Neural cell (in vitro differentiated cells): ENCODE measurements around the gene UCK1. TPM values are rescaled to one million over a fixed set of nuclear protein-coding genes. Genes with fewer than 3 reads are reported as not detected.

ENCODE experiments used
- H2AFZ ChIP-seq: fragments of 200-600, 300-800 bp; sonication (generic), shearing (Covaris generic); 2 replicates; pipeline ENCODE4 v1.6.0; 2014; ENCODE audit warnings: low read depth, mild to moderate bottlenecking, antibody characterized with exemption, low read length, moderate library complexity
- H3F3A ChIP-seq: fragments of 200-600 bp; shearing (Covaris generic); 2 replicates; pipeline ENCODE4 v1.6.1; 2016; ENCODE audit warnings: mild to moderate bottlenecking, moderate library complexity, mixed read lengths, antibody characterized with exemption, low read length; ENCODE audit not compliant: insufficient read depth, poor library complexity, severe bottlenecking
- H3K27ac ChIP-seq: fragments of 200-600, 300-800 bp; sonication (generic), shearing (Covaris generic); 2 replicates; pipeline ENCODE4 v1.5.1; 2014; ENCODE audit warnings: mild to moderate bottlenecking, low read length, moderate library complexity
- H3K27me3 ChIP-seq: fragments of 300-800, 200-600 bp; sonication (generic), shearing (Covaris generic); 2 replicates; pipeline ENCODE4 v1.6.0; 2014; ENCODE audit warnings: mild to moderate bottlenecking, low read depth, low read length, moderate library complexity; ENCODE audit not compliant: insufficient read depth
- H3K36me3 ChIP-seq: fragments of 300-800, 200-600 bp; sonication (generic), shearing (Covaris generic); 2 replicates; pipeline ENCODE4 v1.5.1; 2014; ENCODE audit warnings: mild to moderate bottlenecking, antibody characterized with exemption, low read length, moderate library complexity; ENCODE audit not compliant: insufficient read depth
- H3K4me2 ChIP-seq: fragments of 300-800, 200-600 bp; sonication (generic), shearing (Covaris generic); 2 replicates; pipeline ENCODE4 v1.6.0; 2014; ENCODE audit warnings: mild to moderate bottlenecking, low read length
- H3K4me3 ChIP-seq: fragments of 300-800, 200-600 bp; sonication (generic), shearing (Covaris generic); 2 replicates; pipeline ENCODE4 v1.5.1; 2014; ENCODE audit warnings: mild to moderate bottlenecking, low read length, moderate library complexity
- H3K79me2 ChIP-seq: fragments of 200-600 bp; shearing (Covaris generic); replicated peaks from 2 replicates; pipeline ENCODE4 v1.6.0; 2014; ENCODE audit warnings: mild to moderate bottlenecking, low read length, moderate library complexity; ENCODE audit not compliant: insufficient read depth
- H3K9ac ChIP-seq: fragments of 300-800, 200-600 bp; sonication (generic), shearing (Covaris generic); 2 replicates; pipeline ENCODE4 v1.6.1; 2016; ENCODE audit warnings: mild to moderate bottlenecking, low read length, mixed read lengths
- H3K9me2 ChIP-seq: fragments of 200-600 bp; shearing (Covaris generic); 2 replicates; pipeline ENCODE4 v1.6.1; 2016; ENCODE audit warnings: mild to moderate bottlenecking, low read length, mixed read lengths; ENCODE audit not compliant: insufficient read depth
- H3K9me3 ChIP-seq: fragments of 200-600, 300-800 bp; sonication (generic), shearing (Covaris generic); 2 replicates; pipeline ENCODE4 v1.6.1; 2016; ENCODE audit warnings: mild to moderate bottlenecking, mixed run types, low read length, moderate library complexity, mixed read lengths
- H4K20me1 ChIP-seq: fragments of 200-600 bp; shearing (Covaris generic); 2 replicates; pipeline ENCODE4 v1.6.1; 2016; ENCODE audit warnings: mild to moderate bottlenecking, mixed run types; ENCODE audit not compliant: insufficient read depth
- CTCF ChIP-seq: fragments of 450-650 bp; IDR thresholded peaks from 2 replicates; pipeline ENCODE4 v1.5.1; 2014; ENCODE audit warnings: antibody characterized with exemption, mild to moderate bottlenecking, moderate library complexity; ENCODE audit not compliant: poor library complexity, severe bottlenecking
- EP300 ChIP-seq: fragments of 450-650 bp; conservative IDR thresholded peaks from 2 replicates; pipeline ENCODE4 v1.6.1; 2014; ENCODE audit warnings: antibody characterized with exemption, mild to moderate bottlenecking, moderate library complexity; ENCODE audit not compliant: poor library complexity, severe bottlenecking
- EZH2 ChIP-seq: fragments of 200-600, 300-800 bp; shearing (Covaris generic), sonication (generic); IDR thresholded peaks from 2 replicates; pipeline ENCODE4 v1.6.1; 2014; ENCODE audit warnings: antibody characterized with exemption, low read length, borderline replicate concordance, mild to moderate bottlenecking; ENCODE audit not compliant: insufficient read depth, poor library complexity, severe bottlenecking
- MXI1 ChIP-seq: fragments of 450-650 bp; conservative IDR thresholded peaks from 2 replicates; pipeline ENCODE4 v1.6.1; 2014; ENCODE audit warnings: antibody characterized with exemption, mild to moderate bottlenecking; ENCODE audit not compliant: poor library complexity, severe bottlenecking
- POLR2AphosphoS5 ChIP-seq: IDR thresholded peaks from 2 replicates; pipeline ENCODE4 v1.6.1; 2012
- RAD21 ChIP-seq: fragments of 450-650 bp; conservative IDR thresholded peaks from 2 replicates; pipeline ENCODE4 v1.6.1; 2014; ENCODE audit warnings: antibody characterized with exemption, mild to moderate bottlenecking, moderate library complexity
- REST ChIP-seq: IDR thresholded peaks from 2 replicates; pipeline ENCODE4 v1.6.1; 2012; ENCODE audit warnings: borderline replicate concordance
- SMC3 ChIP-seq: fragments of 450-650 bp; conservative IDR thresholded peaks from 2 replicates; pipeline ENCODE4 v1.6.1; 2014; ENCODE audit warnings: antibody characterized with exemption, mild to moderate bottlenecking, moderate library complexity; ENCODE audit not compliant: poor library complexity
- TAF1 ChIP-seq: IDR thresholded peaks from 2 replicates; pipeline ENCODE4 v1.6.1; 2012; ENCODE audit warnings: low read depth
- polyA plus RNA-seq: library from polyadenylated mRNA; depleted of rRNA; stranded (reverse); fragments of >200 nt; gene quantifications from 2 replicates; pipeline ENCODE4 v1.2.3, GENCODE V29; 2014

UCK1 gene
- polyA plus RNA-seq, 1 donor from 2014 or later, result 45.9 TPM

- H3K4me3 ChIP-seq, result no peak overlapping the region
- H2AFZ ChIP-seq, result no peak overlapping the region
- H3K9me2 ChIP-seq, result no peaks in the 10 kb centered on the region
- no peak overlapping the region for H3K9ac ChIP-seq
- TF ChIP-seq RAD21 (no peak), CTCF (no peak), REST (no peak), TAF1 (no peak), POLR2AphosphoS5 (no peak), SMC3 (no peak), MXI1 (no peak)
- no peak overlapping the region for H3K4me2 ChIP-seq
- no peaks in the 10 kb centered on the region for H3K27me3 ChIP-seq
- no peaks in the 10 kb centered on the region for H3K9me3 ChIP-seq
- no peaks in the 10 kb centered on the region for H3F3A ChIP-seq
- no peak overlapping the region for H3K27ac ChIP-seq
- H4K20me1 ChIP-seq, result peaks cover 11% of the 10 kb centered on the region
- peaks cover 5% of the 10 kb centered on the region for H3K79me2 ChIP-seq
- H3K36me3 ChIP-seq, result peaks cover 5% of the 10 kb centered on the region
Measured at GRCh38 chr9:131482343-131483006, 48.6 kb downstream of the UCK1 start.

GRCh38 chr9:131481441-131482342, 49.4 kb downstream of the UCK1 start:
- no peak overlapping the region for H3K4me2 ChIP-seq
- no peak overlapping the region for H3K9ac ChIP-seq
- no peaks in the 10 kb centered on the region for H3F3A ChIP-seq
- peaks cover 5% of the 10 kb centered on the region for H3K79me2 ChIP-seq
- peaks cover 5% of the 10 kb centered on the region for H3K36me3 ChIP-seq
- H3K27me3 ChIP-seq, result no peaks in the 10 kb centered on the region
- no peaks in the 10 kb centered on the region for H3K9me2 ChIP-seq
- TF ChIP-seq REST, result no peak
- TF ChIP-seq EZH2, result no peak
- TF ChIP-seq POLR2AphosphoS5, result no peak
- no peak for TF ChIP-seq CTCF
- TF ChIP-seq TAF1, result no peak
- no peak for TF ChIP-seq MXI1
- no peak for TF ChIP-seq RAD21
- TF ChIP-seq EP300, result no peak
- TF ChIP-seq SMC3, result no peak
- H3K27ac ChIP-seq, result no peak overlapping the region
- H2AFZ ChIP-seq, result no peak overlapping the region
- H3K4me3 ChIP-seq, result no peak overlapping the region
- no peaks in the 10 kb centered on the region for H3K9me3 ChIP-seq
- H4K20me1 ChIP-seq, result peaks cover 11% of the 10 kb centered on the region
